ENCODE measurements around the gene AKAP13.
A peak's percentile ranks its signal among the peaks of the same experiment; 100 is the strongest.

The AKAP13 gene

DNA sequence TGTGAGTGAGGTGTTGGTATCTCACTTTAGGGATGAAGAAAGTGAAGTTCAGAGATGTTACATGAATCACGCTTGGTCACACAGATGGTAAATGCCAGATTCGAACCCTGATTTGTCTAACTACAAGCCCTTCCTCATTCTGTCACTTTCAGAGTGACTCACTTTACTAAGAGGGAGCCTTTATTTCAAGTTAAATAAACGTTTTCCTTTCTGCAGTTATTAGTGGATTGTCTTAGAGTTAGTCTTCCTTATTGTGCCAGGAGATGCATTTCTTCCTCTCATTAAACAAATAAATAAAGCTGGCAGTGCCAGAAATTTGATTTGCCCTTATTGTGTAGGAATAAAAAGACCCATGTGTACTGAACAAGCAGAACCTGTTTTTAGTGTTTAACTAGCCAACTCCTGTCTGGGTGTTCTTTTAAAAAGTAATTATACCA is 162.5 kb downstream of the AKAP13 start:
- no peak for DNase-seq

DNA sequence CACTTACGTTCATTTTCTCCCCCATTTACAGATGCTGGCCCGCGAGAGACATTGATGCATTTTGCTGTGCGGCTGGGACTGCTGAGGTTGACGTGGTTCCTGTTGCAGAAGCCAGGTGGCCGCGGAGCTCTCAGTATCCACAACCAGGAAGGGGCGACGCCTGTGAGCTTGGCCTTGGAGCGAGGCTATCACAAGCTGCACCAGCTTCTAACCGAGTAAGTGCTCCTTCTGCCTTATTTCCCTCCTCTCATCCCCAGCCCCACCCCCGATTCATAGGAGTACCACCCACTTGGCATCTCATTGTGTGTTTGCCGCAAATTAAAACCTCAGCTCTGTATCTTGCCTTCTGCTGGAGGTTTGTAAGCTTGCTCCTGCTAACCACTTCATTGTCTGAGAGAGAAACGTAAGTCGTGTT is 163.3 kb downstream of the AKAP13 start:
- no peak for DNase-seq

DNA sequence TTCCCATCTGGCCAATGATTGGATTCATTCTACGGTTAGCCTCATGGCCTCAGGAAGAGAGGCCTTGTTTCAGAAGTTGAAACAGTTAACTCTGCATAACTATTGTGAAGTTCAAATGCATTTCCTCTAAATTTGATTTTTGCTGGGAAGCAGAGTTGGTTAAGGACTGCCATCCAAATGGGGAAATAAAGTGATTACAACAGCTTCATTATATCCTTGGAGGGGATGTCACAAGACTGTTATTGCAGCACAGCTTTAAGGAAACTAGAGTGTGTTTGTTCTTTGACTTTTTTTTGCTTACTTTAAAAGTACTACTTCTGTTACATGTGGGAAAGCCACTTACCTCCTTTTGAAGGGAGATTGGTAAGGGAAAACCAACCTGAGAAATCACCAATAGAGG is 164.8 kb downstream of the AKAP13 start:
- DNase-seq = no peak

DNA sequence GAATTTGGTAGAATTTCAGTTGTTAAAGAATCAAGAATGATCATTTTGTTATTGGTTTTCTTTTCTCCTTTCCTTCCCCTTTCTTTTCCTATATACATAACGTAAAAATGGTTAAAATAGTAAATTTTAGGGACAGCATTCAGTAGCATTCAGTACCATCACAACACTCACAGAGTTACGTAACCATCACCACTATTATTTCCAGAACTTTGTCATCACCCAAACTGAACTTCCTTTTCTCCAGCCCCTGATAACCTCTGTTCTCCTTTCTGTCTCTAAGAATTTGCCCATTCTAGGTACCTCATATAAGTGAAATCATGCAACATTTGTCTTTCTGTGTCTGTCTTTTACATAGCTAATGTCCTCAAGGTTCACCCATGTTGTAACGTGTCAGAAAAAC is 165.3 kb downstream of the AKAP13 start:
- no peak for DNase-seq

DNA sequence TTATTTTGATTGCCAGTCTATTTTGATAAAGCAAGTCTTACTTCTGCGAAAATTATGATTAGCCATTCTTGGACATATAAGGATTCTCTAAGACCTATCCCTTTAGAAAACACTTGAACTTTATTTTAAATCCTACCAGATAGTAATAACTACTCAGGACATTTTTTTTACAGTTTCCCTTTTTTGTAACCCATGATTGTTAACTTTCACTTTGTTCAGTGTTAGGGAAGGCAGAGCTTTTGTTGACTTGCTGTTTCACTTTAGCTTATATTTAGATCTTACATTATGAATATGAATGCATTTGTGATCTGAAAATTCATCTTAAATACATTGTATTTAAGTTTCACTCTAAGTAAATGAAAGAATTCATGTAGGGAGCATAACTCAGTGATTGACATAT is 167.0 kb downstream of the AKAP13 start:
- DNase-seq = no peak

DNA sequence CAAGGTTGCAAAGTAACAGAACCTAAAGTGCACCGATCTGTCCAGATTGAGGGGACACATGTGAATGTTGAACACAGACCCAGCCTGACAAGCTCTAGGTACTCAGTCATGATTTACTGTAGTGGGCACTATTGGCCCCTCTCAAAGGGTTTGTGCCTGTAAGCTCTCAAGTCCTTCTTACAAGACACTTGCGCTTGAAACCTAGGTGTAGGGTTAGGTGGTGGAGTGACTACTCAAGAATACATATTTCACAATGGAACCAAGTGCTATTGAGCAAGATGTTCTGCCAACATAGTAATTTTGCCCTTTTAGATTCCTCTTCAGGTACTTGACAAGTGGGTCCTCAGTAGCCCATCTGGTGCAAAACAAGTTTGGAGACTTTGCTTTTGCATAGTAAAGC is 169.9 kb downstream of the AKAP13 start:
- no peak for DNase-seq

DNA sequence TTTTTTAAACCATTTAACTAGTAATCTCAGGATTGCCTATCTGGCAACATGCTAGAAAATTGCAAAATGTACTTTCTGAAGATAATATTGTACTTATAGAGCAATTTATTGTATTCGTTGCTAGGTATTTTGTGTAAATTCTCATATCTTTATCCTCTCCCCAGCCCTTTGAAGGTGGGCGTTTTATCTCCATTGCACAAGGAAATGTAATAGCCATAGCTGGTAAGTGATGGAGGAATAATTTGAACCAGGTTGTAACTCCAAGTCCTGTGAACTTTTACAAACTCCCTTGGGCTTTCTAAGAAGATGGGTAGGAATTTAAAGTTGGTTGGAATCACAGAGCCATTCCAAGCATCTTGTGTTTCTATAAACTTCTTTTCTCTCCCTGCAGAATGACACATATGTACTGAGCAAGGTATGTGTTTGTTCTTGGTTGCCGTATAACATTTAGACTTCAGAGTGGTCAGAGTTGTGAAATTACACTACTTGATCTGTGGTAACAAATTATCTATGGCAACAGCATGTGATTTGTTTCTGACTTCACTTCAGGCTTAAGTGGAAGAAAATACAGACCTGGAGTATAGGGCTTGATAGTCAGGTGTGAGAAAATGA is 170.9 kb downstream of the AKAP13 start:
- DNase-seq = no peak

DNA sequence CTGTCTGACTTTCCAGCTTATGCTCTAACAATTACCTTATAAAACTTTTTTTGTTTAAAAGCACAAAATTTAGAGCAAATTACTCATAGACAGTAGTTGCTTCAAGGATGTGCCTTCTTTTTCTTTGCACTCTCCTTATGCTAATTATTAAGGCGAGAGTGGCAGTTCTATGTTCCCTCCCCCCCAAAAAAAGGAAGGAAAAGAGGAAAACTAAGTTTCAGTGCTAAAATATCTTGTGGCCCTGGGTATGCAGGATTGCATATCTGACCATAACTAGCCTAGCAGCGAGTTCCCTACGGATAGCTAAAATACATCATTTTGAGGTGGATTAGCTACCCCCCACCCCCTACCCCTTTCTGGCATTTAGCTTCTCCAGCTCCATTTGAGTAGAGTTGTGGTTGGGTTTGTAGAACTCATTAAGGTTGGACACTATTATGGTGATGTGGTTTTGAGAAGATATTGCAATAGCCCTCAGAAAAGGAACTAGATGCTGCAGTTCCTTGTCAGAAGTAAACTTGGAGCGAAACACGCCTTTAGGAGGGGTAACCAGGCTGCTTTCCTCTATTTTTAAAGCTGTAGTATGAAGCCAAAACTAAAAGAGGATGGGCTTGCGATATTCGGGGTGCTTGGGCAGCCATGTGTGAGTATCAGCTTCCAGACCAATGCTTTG is 174.6 kb downstream of the AKAP13 start:
- no peak for DNase-seq

DNA sequence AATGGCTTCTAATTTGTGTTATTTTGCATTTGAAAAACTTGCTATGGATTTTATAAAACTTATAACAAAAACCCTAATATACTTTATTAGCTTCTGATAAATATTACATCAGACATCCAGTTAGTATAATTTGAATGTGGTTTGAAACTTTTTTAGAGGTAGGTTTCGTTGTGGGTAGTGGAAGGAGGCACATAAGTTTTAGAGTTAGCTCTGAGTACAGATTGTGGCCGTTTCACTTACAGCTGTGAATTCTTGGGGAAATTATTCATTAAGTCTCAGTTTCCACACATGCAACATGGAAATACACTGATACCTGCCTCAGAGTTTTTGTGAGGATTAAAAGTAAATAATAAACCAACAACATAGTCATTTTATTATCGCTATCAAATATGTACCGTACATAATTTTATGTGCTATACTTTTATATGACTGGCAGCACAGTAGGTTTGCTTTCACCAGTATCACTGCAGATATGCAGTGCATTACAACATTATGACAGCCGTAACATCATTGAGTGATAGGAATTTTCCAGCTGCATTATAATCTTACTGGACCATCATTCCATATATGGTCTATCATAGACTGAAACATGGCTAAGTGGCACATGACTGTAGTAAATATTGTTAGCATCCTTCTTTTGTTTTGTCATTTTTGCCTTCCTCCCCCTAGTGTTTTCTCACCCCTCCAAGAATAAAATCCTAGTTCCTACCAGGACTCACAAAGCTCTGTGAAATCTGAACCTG is 175.6 kb downstream of the AKAP13 start:
- DNase-seq = no peak

DNA sequence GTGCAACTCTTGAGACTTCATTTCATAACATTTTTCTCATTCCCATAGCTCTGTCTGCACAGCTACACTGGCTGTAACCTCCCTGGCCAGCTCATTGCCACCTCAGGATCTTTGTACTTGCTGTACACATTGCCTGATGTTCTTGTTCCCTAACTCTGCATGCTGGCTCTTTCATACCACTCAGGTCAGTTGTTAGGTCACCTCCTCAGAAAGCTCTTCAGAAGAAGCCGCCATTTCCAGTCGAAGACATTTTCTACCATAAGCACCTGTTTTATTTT is 176.2 kb downstream of the AKAP13 start:
- no peak for DNase-seq

DNA sequence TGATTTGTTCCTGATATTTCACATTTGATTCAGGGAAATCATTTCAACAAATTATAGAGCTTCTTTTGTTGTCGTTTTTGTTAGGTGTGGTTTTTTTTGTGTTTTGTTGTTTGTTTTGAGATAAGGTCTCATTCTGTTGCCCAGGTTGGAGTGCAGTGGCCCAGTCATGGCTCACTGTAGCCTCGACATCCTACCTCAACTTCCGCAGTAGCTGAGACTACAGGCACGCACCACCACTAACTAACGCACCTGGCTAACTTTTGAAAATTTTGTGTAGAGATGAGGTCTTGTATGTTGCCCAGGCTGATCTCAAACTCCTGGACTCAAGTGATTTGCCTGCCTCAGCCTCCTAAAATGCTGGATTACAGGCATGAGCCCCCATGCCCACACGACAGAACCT is 177.0 kb downstream of the AKAP13 start:
- DNase-seq = no peak

DNA sequence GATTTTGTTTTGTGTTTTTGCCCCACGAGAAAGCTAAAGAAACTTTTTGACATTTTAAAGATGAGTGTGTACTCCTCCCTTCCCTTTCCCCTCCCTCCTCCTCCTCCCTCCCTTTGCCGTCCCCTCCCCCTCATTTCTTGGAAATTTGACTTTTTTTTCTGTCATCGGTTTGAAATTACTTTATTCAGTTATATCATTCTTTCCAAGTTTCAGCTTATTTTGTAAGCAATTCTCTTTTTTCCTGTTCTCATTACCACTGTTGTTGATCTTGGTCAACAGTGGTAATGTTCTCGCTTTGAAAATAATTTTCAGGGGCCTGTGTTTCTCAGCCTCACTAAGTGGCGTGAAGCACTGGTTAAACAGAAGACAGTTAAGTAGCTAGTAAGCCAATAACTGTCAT is 178.4 kb downstream of the AKAP13 start:
- DNase-seq = no peak

DNA sequence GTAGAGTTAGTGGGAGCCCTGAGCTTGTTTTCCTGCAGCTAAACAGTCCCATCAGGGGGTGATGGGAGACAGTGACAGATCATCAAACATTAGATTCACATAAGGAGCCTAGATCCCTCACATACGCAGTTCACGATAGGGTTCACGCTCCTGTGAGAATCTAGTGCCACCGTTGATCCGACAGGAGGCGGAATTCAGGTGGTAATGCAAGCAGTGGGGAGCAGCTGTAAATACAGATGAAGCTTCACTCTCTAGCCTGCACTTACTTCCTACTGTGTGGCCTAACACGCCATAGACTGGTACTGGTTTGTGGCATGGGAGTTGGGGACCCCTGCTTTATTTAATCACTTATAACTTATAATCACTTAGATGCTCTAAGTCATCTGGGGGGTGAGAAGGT is 179.1 kb downstream of the AKAP13 start:
- DNase-seq = no peak

DNA sequence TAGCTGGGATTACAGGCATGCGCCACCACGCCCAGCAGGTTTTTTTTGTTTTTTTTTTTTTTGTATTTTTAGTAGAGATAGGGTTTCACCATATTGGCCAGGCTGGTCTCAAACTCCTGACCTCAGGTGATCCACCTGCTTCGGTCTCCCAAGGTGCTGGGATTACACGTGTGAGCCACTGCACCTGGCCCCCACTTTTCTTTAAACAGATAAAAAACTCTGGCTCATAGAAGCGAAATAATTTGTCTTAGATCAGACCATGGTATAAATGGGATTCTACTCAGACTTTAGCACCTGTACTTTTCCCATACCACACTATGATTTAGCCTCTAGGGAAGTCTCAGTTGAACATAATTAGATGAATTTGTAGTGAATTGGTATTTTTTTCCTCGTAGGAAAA is 182.4 kb downstream of the AKAP13 start:
- no peak for DNase-seq

DNA sequence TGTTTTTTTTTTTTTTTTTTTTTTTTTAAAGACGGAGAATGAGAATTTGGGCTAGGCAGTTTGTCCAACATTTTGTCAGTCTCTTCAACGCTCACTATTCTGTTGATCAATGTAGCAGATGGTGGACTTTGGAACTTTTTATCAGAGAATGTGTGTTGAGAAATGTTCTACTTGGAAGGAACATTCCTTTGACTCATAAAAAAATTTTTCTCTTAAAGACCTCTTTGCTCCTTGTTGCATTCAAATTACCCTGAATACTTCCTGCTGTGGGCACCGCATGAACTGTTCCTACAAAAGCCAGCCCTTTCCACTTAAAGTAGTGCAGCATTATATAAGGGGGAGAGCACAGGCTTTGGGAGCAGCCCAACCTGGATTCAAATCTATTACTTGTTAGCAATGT is 182.9 kb downstream of the AKAP13 start:
- DNase-seq = peak; percentile 23

DNA sequence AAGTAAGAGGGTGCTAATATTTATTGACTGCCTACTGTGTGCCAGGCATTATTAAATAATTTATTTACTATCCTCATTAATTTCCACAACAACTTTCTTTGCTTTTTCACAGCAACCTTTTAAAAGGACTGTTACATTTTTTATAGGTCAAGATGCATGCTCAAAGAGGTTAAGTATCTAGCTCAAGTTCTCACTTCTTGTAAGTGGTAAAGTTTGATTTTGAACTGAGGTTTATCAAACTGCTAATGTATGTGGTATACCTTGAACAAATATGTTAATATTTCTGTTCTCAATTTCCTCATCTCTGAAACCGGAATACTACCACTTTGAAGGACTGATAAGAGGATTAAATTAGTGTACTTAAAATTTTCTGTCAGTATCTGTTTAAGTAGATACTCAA is 183.3 kb downstream of the AKAP13 start:
- DNase-seq = no peak

DNA sequence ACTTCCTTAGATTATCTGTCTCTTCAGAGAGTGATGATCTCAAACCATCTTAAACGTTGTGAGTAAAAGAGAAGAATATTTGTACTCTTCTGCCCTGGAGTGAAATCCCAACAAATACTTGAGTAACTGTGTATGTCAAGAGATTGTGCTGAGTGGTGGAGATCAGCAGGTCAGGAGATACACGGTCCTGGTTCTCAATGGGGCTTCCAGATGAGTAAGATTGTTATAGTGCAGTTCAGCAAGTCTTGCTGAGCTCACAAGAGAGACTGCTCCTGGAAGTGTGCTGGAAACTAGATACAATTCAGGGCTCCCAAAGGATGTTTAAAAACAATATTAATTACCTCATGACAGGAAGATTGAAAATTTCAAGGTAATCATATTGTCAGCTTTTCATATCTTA is 184.3 kb downstream of the AKAP13 start:
- no peak for DNase-seq

DNA sequence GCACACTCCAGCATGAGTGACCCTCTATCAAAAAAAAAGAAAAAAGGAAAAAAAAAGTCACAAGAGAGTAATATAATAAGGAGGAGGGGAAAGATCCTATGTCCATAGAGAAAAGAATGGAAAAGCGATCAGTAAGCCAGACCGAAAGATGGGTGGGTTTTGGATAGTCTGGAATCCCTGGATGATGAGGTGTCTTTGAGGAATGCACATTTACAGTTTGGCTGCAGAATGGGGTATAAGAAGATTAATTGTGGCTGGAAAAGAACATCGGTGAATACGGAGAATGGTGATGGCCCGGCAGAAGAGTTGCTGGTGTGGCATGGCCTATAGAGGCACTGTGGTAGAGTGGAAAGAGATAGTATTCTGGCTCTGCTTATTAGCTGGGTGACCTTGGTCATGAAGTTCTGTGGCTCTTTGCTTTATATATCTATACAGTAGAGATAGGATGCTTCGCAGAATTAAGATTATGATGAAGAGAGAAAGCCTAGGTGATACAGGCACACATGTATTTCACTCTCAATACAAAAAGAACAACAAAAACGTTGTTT is 187.9 kb downstream of the AKAP13 start:
- no peak for DNase-seq

DNA sequence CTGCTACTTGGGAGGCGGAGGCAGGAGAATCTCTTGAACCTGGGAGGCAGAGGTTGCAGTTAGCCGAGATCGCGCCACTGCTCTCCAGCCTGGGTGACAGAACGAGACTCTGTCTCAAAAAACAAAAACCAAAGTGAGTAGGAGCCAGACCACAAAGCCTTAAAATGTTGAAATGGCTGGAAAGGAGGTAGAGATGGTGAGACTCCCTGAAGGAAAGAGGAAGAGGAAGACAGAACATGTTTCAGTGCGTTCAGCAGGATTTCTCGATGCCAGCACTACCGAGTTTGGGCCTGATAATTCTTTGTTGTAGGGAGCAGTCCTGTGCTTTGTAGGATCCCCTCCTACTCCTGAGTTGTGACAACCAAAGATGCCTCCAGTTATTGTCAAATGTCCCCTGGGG is 189.9 kb downstream of the AKAP13 start:
- DNase-seq = no peak

DNA sequence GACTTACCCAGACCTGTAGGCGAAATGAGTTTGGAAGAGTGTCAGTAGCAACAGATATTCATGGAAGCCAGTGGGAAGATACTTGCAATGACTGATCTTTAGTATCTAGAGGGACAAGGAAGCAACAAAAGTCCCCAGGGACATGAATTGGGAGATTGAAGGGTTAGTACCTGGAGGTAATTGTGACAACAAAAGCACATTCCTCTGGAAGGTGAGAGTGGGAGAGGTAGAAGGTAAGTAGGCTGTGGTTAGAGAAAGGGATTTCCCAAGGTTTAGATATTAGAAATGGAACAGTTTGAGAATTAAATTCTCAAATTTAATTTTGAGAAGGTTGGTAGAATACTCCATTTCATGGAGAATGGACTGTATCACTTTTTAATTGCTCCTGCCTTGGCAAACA is 191.4 kb downstream of the AKAP13 start:
- DNase-seq = no peak

DNA sequence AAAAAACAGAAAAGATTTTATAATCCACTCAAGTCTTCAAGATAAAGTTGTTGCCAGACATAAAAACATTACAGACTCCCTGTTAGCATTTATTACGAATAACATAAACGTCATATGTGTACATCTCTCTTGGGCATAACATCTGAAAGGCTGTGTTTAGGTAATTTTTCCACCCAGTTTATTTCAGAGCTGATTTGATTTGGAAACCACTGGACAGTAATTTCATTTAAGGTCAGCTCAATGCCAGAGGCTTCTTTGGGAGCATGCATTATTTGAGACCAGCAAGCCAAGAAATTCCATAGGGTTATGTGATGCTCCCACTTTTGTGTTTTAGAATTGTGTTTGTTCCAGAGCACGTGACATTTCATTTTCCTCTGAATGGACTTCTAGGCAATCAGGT is 196.0 kb downstream of the AKAP13 start:
- no peak for DNase-seq

DNA sequence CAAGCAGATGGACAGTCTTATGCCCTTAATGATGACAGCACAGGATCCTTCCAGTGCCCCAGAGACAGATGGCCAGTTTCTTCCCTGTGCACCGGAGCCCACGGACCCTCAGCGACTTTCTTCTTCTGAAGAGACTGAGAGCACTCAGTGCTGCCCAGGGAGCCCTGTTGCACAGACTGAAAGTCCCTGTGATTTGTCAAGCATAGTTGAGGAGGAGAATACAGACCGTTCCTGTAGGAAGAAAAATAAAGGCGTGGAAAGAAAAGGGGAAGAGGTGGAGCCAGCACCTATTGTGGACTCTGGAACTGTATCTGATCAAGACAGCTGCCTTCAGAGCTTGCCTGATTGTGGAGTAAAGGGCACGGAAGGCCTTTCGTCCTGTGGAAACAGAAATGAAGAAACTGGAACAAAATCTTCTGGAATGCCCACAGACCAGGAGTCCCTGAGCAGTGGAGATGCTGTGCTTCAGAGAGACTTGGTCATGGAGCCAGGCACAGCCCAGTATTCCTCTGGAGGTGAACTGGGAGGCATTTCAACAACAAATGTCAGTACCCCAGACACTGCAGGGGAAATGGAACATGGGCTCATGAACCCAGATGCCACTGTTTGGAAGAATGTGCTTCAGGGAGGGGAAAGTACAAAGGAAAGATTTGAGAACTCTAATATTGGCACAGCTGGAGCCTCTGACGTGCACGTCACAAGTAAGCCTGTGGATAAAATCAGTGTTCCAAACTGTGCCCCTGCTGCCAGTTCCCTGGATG is 198.7 kb downstream of the AKAP13 start:
- no peak for DNase-seq

DNA sequence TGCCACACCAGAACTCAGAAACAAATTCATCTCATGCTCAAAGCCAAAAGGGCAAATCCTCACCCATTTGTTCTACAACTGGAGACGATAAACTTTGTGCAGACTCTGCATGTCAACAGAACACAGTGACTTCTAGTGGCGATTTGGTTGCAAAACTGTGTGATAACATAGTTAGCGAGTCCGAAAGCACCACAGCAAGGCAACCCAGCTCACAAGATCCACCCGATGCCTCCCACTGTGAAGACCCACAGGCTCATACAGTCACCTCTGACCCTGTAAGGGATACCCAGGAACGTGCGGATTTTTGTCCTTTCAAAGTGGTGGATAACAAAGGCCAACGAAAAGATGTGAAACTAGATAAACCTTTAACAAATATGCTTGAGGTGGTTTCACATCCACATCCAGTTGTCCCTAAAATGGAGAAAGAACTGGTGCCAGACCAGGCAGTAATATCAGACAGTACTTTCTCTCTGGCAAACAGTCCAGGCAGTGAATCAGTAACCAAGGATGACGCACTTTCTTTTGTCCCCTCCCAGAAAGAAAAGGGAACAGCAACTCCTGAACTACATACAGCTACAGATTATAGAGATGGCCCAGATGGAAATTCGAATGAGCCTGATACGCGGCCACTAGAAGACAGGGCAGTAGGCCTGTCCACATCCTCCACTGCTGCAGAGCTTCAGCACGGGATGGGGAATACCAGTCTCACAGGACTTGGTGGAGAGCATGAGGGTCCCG is 199.7 kb downstream of the AKAP13 start:
- DNase-seq = no peak

Measured in HCEC 1CT (cell line).